Motor neuron (in vitro differentiated cells): ENCODE data around the gene GPR25. TPM values are rescaled to one million over a fixed set of nuclear protein-coding genes. Genes with fewer than 3 reads are reported as not detected.
"Not testable (repeated sequence)": the region's sequence is repeated elsewhere in the genome, so short reads cannot be mapped to it uniquely, and the experiment has no call there.

ENCODE experiments used
- ATAC-seq, 8 experiments: fragments of 200-7000 bp; cut with Tn5 transposase; replicated peaks in 6 of 8; 2 replicates each; pipeline ENCODE4 v1.8.0; 2021; ENCODE audit warnings: mild to moderate bottlenecking in 8 of 8, moderate library complexity in 8 of 8
- H3K27ac ChIP-seq, 2 donors: fragments of 250-450 bp; sonication (Bioruptor Pico); 2 replicates each; pipeline ENCODE4 v1.9.0; 2021; ENCODE audit warnings: antibody characterized with exemption in 2 of 2, mild to moderate bottlenecking in 2 of 2, moderate library complexity in 1 of 2
- H3K4me1 ChIP-seq, 2 donors: fragments of 250-450 bp; sonication (Bioruptor Pico); replicated peaks in 1 of 2; 2 replicates each; pipeline ENCODE4 v1.6.1; 2021; ENCODE audit warnings: antibody characterized with exemption in 2 of 2, mild to moderate bottlenecking in 2 of 2, moderate library complexity in 1 of 2
- H3K4me3 ChIP-seq, 5 donors: fragments of 250-450 bp; sonication (Bioruptor Pico); 2 replicates each; pipeline ENCODE4 v1.9.0; 2021; ENCODE audit warnings: antibody characterized with exemption in 5 of 5, mild to moderate bottlenecking in 5 of 5, moderate library complexity in 4 of 5
- WGBS, 10 experiments: fragments of 450-650 bp; shearing (Covaris generic); methylation state at CpG; one replicate each; pipeline ENCODE4 v1.0.0; 2022; 5-methylcytosine and 5-hydroxymethylcytosine counted together
- in situ Hi-C, 9 experiments: fragments of 400-800 bp; cut with MboI; loops; one replicate each; pipeline ENCODE4 v1.15.0; 2021; ENCODE audit warnings: low sequenced_read_pairs in 9 of 9, low pct_unique_long_range_greater_than_20kb in 2 of 9; ENCODE audit not compliant: unreplicated experiment in 9 of 9
- total RNA-seq, 8 experiments: library from RNA; unstranded; fragments of 300-600 nt; gene quantifications; 2 replicates each; pipeline versions ENCODE4 v1.2.3 to v1.2.4, GENCODE V29; 2022

The GPR25 gene
- total RNA-seq, 8 experiments from 2014 or later: 0.11 to 0.62 (median 0.17) TPM; not detected in 5

GRCh38 chr1:200900877-200901276, 28.1 kb downstream of the GPR25 start:
- H3K4me3 ChIP-seq: no peak overlapping the region
- WGBS, 10 experiments: 40 to 100% (median 89%) methylated on average over 1 to 14 of the region's 17 CpGs; no CpG with 5 or more reads in 5 of the 10 experiments
- in situ Hi-C loops: no loop called here
- H3K27ac ChIP-seq: no peak overlapping the region
- ATAC-seq: no peak
- no peaks in the 10 kb centered on the region for H3K4me1 ChIP-seq

GRCh38 chr1:200901350-200901749, 28.6 kb downstream of the GPR25 start:
- in situ Hi-C loops: no loop called here
- Histone ChIP-seq H3K27ac (no peak overlapping the region), H3K4me1 (no peaks in the 10 kb centered on the region), H3K4me3 (no peak overlapping the region)
- ATAC-seq: no peak
- WGBS, 10 experiments: 89 to 100% (median 98%) methylated on average over 1 to 4 of the region's 5 CpGs; no CpG with 5 or more reads in 6 of the 10 experiments

- Histone ChIP-seq H3K4me3 (no peak overlapping the region), H3K27ac (no peak overlapping the region), H3K4me1 (no peaks in the 10 kb centered on the region)
- WGBS, 10 experiments: 86 to 100% (median 94%) methylated on average over 1 to 8 of the region's 8 CpGs; no CpG with 5 or more reads in 7 of the 10 experiments
- peak in 2 of 8 experiments; percentile 42 to 52 for ATAC-seq
- in situ Hi-C loops: no loop called here
Observed at GRCh38 chr1:200901796-200902444, 29.1 kb downstream of the GPR25 start.

GRCh38 chr1:200903793-200904192, 31.0 kb downstream of the GPR25 start:
- no peak for ATAC-seq
- Histone ChIP-seq H3K4me3 (no peak overlapping the region), H3K4me1 (no peaks in the 10 kb centered on the region), H3K27ac (no peak overlapping the region)
- 40 to 100% (median 92%) methylated on average over 1 to 5 of the region's 5 CpGs; no CpG with 5 or more reads in 3 of the 10 experiments for WGBS, 10 experiments
- in situ Hi-C loops: no loop called here

GRCh38 chr1:200904772-200905171, 32.0 kb downstream of the GPR25 start:
- Histone ChIP-seq H3K27ac (no peak overlapping the region), H3K4me3 (no peak overlapping the region), H3K4me1 (no peaks in the 10 kb centered on the region)
- ATAC-seq: no peak
- in situ Hi-C loops: no loop called here

GRCh38 chr1:200905411-200906052, 32.8 kb downstream of the GPR25 start:
- Histone ChIP-seq H3K4me3 (no peak overlapping the region), H3K27ac (no peak overlapping the region), H3K4me1 (no peaks in the 10 kb centered on the region)
- in situ Hi-C loops: no loop called here
- 46 to 96% (median 74%) methylated on average over 1 to 4 of the region's 4 CpGs for WGBS, 10 experiments
- peak in 2 of 8 experiments; percentile 55 to 70 for ATAC-seq

- Histone ChIP-seq H3K4me1 (no peaks in the 10 kb centered on the region), H3K27ac (no peak overlapping the region), H3K4me3 (no peak overlapping the region)
- WGBS, 10 experiments: 80 to 100% (median 96%) methylated on average over 1 to 2 of the region's 2 CpGs; no CpG with 5 or more reads in 3 of the 10 experiments
- in situ Hi-C loops: no loop called here
- no peak for ATAC-seq
Observed at GRCh38 chr1:200906491-200906890, 33.7 kb downstream of the GPR25 start.

GRCh38 chr1:200907611-200908097, 34.9 kb downstream of the GPR25 start:
- H3K4me1 ChIP-seq: no peaks in the 10 kb centered on the region
- in situ Hi-C loops: no loop called here

GRCh38 chr1:200908191-200908868, 35.5 kb downstream of the GPR25 start:
- ATAC-seq: no peak
- WGBS, 10 experiments: 43 to 100% (median 94%) methylated on average over 1 to 4 of the region's 6 CpGs; no CpG with 5 or more reads in 1 of the 10 experiments
- in situ Hi-C loops: no loop called here

More at GRCh38 chr1:200907611-200908097, 34.9 kb downstream of the GPR25 start:
- ATAC-seq: no peak
- H3K27ac ChIP-seq: no peak overlapping the region
- 0 to 100% (median 93%) methylated on average over 1 to 5 of the region's 5 CpGs; no CpG with 5 or more reads in 1 of the 10 experiments for WGBS, 10 experiments
- H3K4me3 ChIP-seq: no peak overlapping the region

GRCh38 chr1:200909071-200909470, 36.3 kb downstream of the GPR25 start:
- WGBS, 10 experiments: 20 to 95% (median 91%) methylated on average over 1 to 5 of the region's 5 CpGs; no CpG with 5 or more reads in 6 of the 10 experiments

More at GRCh38 chr1:200908191-200908868, 35.5 kb downstream of the GPR25 start:
- H3K4me1 ChIP-seq: no peaks in the 10 kb centered on the region
- no peak overlapping the region for H3K4me3 ChIP-seq
- H3K27ac ChIP-seq: no peak overlapping the region

GRCh38 chr1:200909757-200910239, 37.0 kb downstream of the GPR25 start:
- 31 to 100% (median 80%) methylated on average over 2 to 4 of the region's 4 CpGs; no CpG with 5 or more reads in 1 of the 10 experiments for WGBS, 10 experiments
- Histone ChIP-seq H3K4me1 (no peaks in the 10 kb centered on the region), H3K4me3 (no peak overlapping the region), H3K27ac (no peak overlapping the region)
- in situ Hi-C loops: no loop called here
- ATAC-seq: no peak

More at GRCh38 chr1:200909071-200909470, 36.3 kb downstream of the GPR25 start:
- Histone ChIP-seq H3K27ac (no peak overlapping the region), H3K4me1 (no peaks in the 10 kb centered on the region), H3K4me3 (no peak overlapping the region)
- in situ Hi-C loops: no loop called here
- ATAC-seq: no peak

GRCh38 chr1:200911361-200911760, 38.6 kb downstream of the GPR25 start:
- 0 to 97% (median 91%) methylated on average over 1 to 10 of the region's 24 CpGs; no CpG with 5 or more reads in 7 of the 10 experiments for WGBS, 10 experiments
- Histone ChIP-seq H3K4me3 (no peak overlapping the region), H3K27ac (no peak overlapping the region), H3K4me1 (no peaks in the 10 kb centered on the region)
- in situ Hi-C loops: no loop called here
- ATAC-seq: no peak

GRCh38 chr1:200911936-200912335, 39.2 kb downstream of the GPR25 start:
- H3K4me1 ChIP-seq, in situ Hi-C loops, H3K27ac ChIP-seq, ATAC-seq, H3K4me3 ChIP-seq: not testable (repeated sequence)
- 0 to 92% (median 60%) methylated on average over 2 to 6 of the region's 21 CpGs; no CpG with 5 or more reads in 6 of the 10 experiments for WGBS, 10 experiments
